NCI-H2227 (cell line): ENCODE data around the gene UBAC1.
"Not testable (repeated sequence)": the region's sequence is repeated elsewhere in the genome, so short reads cannot be mapped to it uniquely, and the experiment has no call there.

Source experiments
- DNase-seq: peaks from one replicate; lab custom pipeline; 2025; ENCODE audit not compliant: unreplicated experiment; lab: John Stamatoyannopoulos, UW

Gene UBAC1

DNA sequence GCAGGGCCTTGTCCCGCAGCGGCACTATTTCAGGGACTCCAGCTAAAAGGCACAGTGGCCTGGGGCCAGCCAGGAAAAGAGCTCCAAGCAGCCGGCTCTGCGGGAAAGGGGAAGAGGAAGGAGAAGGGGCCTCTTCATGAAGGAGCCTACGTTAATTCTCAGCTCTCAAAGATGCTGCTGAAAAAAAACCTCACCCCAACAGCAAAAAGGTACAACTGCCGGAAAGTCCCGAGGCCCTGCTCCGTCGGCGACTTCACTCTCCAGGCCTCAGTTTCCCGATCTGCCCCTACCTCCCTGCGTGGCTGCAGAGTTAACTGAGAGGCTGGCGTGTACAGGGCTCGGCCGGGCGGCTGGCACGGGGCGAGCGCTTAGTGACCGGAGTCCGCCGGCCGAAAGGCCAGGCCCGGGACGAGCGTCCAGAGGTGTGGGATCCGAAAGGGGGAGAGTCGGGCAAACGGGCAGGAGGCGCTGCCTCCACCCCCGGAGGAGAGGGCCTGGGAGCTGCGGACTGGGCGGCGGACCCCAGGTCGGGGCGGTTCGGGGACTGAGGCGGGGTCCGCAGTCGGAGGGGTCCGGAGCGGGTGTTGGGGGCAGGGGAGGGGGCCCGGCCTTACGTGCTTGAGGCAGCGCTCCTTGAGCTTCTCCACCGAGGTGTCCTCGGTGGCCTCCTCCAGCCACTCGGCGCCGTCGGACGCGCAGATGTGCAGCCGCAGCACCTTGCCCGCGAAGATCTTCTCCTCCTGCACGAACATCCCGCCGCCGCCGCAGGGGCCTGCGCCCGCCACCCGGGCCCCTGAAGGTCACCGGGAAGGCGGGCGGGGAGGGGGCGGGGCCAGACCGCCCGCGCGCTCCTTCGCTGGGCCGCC, 529 bp downstream of the UBAC1 start:
- peak; percentile 34 for DNase-seq

DNA sequence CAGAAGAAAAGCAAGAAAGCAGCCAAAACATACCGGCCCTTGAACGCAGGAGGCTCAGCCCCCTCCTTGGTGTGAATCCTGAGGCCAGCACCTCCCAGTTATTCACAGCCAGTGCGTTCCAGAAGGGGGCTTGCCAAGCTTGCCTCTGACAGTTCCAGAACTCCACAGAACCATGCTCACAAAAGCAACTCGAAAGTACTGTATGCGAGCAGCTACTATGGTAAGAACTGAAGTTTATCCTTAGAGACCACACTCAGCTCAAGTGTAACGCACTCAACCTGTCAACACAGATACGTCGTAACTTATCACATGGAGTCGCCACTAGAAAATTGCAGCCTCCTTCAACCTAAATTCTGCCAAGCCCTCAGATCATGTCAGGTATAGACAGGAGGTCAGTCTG, 1.4 kb downstream of the UBAC1 start:
- no peak for DNase-seq

DNA sequence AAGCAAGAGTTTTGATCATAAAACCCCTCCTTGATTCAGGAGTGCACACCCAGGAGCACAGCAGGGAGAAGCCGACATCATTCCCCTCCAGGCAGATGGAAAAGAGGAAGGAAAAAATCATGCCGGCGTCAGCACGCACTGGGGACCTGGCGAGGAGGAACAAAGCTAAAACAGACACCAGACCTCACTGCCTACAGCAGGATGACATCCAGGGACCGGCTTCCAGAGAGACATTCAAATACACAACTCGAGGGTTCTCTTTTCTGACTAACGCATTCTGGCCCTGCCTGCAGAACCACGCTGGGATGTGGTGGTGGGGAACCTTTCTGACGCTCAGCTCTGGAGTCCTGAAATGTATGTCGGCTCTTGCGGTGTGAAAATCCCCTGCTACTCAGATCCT, 2.7 kb downstream of the UBAC1 start:
- DNase-seq: no peak

DNA sequence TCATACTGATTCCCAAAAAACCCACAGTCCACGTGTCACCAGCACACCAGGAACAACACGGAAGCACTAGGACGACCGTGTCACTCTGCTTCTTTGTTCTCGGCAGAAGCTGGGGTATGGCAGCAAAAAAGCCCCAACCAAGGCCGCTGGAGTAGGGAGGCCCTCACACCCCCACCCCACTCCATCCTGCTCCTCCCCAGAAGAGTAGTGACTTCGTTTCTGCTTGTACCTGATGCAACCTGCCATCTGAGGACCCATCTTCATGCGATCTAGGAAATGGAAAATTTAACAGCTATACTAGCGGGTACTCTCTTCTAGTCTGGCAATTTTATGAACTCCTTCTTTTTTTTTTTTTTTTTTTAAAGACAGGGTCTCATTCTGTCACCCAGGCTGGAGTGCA, 3.7 kb downstream of the UBAC1 start:
- DNase-seq: no peak

DNA sequence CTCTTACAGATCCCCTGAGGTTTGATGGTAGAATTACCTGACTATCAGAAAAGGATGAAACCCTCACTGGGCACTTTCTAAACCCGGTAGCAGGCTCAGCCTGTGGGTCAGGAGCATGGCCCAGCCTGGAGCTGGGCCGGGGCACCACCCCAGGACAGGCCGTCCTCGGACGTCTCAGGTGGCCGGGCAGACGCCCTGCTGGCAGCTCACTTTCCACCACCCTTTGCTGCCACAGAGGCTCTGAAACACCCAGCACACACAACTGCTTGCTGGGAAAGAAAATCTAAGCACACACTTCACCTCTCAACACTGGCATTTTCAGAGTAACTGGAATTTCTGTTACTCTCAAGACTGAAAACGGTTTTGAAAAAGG, 4.4 kb downstream of the UBAC1 start:
- no peak for DNase-seq

DNA sequence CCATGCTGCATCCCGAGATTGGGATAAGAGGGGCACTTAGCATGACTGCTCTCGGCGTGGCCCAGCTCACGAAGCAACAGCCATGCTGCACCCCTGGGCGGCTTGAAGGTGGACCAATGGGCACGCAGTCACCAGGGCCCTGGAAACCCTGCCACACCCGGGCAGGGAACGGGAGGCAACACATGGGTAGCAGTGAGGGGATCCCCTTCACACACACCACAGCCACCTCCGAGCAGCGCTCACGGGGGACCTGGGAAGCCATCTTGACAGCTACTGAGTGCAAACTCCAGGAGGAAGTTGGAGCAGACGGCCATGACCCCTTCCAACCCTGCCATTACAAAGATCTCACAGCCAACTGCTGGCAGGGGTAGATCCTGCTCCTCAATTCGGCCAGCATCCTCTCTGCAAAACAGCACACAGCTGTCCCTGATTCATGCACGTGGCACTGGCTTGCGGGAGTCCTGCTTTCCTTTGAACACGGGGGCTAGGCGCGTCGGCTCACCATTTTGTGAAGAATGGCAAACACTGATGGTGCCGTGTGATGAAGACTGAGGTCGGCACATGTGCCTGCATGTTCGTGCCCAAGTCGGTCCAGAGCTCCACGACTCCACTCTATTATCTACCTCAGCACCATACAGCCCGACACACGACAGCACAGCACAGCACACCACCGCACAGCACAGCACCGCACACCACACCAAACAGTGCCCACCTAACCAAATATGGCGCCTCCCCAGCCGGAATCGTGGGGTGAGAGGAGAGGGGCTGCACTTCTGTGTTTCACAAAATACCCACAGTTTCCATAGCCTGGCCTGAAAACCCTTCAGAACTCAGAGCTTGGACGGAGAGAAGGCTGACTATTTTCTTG, 5.0 kb downstream of the UBAC1 start:
- no peak for DNase-seq

DNA sequence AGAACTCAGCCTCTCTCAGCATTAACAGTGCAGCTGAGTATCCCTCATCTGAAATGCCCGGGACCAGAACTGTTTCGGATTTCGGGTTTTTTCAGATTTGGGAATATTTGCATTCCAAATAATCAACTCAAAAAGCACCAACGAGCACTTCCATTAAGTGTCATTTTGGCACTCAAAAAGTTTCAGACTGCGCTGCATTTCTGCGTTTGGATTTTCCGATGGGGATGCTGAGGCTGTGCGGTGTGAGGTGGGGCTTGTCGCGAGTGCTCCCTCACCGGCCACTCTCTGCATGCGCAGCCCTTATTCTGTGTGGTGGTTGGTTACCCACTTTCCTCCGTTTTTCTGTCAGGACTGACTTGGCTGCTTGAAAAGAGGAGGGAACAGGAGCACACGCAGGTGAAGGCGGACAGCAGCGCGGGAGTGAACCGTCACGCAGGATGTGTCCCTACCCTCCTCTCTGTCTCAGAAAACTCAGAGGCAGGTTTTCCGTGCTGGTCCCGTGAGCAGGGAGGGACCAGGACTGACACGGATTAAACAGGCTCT, 8.4 kb downstream of the UBAC1 start:
- DNase-seq: no peak

DNA sequence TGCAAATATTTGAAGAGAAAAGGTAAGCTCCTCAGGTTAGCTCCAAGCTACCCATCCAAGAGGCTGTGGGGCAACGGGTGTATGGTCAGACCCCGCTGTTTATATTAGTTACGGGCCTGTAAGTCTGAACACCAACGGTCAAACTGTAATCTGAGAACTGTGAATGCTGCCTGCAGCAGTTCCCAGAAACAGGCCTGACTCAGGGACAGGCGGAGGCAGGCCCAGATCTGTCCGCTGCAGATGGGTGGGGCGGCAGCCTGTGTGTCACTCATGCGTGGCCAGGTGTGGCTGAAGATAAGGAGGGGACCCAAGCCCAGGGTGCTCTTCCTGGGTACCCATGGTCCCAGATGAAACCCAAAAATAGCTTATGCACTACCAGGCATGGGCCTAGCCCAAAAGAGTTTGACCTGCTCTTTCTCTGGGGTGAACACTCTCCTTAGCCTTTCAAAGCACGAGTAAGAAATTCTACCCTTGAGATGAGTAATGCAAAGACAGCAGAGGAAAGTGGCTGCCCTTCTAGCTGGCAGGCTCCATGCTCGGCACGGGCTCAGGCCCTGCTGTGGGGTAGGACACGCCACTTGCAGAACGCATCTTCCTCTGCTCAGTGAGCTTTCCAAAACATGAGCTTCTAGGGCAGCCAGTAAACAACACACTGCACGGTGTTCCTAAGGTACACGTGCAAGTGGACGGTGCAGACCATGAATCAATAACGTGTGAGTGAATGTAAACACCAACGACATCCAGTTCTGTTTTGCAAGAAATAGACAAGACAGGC, 9.1 kb downstream of the UBAC1 start:
- DNase-seq: no peak

DNA sequence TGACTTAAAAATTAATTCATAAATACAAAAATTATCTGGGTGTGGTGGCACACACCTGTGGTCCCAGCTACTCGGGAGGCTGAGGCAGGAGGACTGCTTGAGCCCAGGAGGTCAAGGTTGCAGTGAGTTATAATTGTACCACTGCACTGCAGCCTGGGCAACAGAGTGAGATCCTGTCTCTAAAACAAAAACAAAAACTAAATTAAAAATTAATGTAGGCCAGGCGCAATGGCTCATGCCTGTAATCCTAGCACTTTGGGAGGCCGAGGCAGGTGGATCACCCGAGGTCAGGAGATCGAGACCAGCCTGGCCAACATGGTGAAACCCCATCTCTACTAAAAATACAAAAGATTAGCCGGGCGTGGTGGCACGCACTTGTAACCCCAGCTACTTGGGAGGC, 9.9 kb downstream of the UBAC1 start:
- not testable (repeated sequence) for DNase-seq

DNA sequence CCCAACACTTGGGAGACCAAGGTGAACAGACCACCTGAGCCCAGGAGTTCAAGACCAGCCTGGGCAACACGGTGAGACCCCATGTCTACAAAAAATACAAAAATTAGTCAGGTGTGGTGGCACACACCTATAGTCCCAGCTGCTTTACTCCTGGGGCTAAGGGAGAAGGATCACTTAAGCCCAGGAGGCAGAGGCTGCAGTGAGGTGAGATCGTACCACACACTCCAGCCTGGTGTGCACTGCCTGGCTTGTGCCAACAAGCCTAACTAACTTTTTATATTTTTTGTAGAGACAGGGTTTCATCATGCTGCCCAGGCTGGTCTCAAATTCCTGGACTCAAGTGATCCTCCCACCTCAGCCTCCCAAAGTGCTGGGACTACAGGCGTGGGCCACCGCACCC, 10.3 kb downstream of the UBAC1 start:
- not testable (repeated sequence) for DNase-seq

DNA sequence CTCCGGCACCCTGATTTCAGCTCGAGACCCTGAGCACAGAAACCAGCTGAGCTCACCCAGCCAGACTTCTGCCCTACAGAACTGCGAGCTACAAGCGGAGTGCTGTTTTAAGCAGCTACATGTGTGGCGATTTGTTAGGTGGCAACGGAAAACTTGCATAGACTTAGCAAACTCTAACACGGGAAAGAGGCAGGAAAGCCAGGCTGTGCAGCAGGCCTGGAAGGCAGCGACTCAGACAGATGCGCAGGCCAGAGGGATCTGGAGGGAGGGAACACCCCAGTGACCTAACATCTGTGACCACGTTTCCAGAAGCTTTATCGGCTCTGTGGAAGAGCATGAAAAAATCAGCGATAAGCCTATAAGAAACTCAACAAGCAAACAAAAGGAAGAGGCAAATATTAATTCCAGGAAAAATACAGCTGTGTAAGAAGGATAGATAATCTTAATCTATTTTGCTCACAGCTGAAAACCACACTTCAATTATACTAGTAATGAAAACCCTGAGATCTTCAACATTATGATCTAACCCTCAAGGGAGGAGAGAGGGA, 11.0 kb downstream of the UBAC1 start:
- DNase-seq: no peak

DNA sequence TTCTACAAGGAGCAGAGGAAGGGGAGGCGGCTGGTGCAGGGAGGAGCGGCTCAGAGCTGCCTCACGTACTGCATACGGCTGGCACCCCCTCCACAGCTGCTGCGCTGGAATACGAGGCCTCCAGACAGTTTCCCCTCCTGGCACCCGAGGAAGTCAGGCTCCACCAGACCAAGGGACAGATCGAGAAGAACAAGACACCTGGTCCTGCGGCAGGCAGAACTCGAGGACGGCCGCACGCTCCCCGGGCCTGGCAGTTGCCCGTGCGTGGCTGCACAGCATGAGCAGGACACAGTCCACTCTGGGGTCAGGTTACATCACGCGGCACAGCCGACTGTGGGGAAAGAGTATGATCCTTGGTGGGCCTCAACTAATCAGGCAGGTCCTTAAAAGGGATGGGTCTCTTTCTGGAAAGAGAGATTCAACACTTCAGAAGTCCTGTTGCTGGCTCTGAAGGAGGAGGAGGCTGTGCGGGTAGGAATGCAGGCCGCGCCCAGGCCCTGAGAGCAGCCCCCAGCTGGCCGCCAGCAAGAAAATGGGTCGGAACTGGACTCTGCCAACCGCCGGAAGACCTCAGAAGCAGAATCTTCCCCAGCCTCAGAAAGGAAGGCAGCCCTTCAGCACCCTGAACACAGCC, 11.6 kb downstream of the UBAC1 start:
- no peak for DNase-seq

DNA sequence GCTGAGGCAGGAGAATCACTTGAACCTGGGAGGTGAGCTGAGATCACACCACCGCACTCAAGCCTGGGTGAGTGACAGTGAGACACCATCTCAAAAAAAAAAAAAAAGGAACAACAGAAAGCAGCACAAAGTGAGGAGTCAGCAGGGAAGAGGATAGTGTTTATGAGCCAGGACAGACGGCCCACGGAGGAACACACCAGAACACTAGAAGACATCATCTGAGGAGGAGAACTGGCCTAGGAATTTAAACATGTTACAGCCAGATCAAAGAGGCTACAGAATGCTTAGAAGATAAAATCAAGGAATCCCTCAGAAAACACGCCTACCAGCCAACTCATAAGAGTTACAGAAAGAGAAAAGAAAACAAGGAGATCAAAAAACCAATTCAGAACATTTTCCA, 12.2 kb downstream of the UBAC1 start:
- DNase-seq: no peak

DNA sequence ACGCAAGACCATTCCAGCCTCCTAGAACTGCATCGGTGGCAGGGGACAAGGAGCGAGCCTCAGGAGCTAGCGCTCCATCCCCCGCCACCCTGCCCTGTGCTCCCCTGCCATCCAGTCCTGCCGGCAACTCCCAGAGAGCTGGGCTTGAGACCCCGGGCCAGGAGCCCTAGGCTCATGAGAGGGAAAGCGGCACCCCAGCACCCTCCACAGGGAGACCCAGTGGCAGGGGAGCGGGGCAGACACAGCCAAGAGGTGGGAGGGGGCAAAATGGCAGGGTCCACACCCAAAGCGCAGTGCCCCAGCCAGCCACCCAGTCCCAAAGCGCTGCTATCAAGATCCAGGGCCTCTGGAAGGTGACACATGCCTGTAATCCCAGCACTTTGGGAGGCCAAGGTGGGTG, 12.7 kb downstream of the UBAC1 start:
- no peak for DNase-seq

DNA sequence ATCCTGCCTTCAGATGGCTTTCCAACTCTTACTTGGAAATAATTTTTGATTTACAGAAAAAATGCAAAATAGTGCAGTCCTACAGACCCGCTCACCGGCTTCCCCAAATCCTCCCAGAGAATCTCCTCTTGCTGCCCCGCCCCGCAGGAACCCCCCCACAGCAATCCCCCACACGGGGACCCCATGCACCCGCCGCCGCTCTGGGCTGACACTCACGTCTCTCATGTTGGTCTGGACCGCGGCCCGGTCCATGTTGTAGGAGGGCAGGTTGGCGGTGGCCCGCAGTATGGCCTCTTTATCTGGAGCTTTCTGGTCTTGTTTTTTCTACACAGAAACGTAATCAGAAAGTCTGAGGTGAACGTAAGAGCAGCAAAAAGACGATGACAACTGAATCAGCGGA, 13.6 kb downstream of the UBAC1 start:
- DNase-seq: no peak

DNA sequence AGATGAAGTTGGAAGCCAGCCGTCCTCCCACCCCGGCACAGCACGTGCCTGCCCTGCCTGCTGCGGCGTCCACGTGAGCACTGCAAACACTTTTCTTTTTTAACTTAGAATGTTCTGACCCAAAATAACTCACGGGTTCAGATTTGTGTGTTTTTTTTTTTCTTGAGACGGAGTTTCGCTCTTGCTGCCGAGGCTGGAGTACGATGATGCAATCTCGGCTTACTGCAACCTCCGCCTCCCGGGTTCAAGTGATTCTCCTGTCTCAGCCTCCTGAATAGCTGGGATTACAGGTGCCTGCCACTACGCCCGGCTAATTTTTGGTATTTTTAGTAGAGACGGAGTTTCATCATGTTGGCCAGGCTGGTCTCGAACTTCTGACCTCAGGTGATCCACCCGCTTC, 14.1 kb downstream of the UBAC1 start:
- DNase-seq: not testable (repeated sequence)

DNA sequence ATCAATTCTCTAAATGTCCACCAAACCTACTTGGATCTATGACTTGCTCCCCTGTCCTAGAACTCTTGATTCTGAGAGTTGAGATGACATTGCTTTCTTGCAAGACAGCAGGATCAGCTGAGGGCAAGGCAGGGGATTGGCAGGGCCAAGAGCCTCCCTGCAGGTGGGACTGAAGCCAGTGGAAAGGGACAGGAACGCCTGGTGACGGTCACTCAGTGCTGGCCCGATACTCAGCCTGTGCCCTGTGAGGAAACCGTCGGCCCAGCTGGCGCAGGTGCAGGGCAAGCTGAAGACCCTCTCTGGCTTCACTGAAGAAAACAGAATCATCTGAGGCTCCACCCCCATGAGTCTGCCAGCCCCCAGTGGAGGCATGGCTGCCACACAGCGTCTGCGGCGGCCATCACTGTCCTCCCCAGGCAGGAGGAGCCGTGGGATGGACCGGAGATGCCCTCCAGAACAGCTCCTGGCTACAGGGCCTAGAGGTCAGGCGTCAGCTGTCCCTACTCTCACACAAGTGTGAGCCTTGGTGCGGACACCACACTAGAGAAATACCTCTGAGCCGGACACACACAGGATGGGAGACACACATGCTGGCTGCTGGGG, 14.7 kb downstream of the UBAC1 start:
- DNase-seq: no peak

DNA sequence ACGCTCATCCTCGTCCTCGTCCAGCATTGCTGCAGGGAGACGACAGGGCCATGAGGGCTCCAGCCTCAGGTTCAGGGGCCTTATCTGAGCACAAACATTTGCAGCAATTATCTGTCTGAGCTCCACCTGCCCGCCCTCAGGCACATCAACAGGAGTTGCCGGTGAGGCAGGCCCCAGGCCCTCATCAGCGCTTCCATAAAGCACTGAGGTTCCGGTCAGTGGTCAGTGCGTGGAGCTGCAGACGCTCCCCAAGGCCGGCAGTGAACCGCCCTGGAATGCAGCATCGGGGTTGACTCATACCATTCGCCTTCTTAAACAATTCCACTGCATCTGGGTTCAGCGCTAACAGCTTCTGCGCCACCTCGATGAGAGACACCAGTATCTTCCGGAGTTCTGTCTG, 15.2 kb downstream of the UBAC1 start:
- no peak for DNase-seq

DNA sequence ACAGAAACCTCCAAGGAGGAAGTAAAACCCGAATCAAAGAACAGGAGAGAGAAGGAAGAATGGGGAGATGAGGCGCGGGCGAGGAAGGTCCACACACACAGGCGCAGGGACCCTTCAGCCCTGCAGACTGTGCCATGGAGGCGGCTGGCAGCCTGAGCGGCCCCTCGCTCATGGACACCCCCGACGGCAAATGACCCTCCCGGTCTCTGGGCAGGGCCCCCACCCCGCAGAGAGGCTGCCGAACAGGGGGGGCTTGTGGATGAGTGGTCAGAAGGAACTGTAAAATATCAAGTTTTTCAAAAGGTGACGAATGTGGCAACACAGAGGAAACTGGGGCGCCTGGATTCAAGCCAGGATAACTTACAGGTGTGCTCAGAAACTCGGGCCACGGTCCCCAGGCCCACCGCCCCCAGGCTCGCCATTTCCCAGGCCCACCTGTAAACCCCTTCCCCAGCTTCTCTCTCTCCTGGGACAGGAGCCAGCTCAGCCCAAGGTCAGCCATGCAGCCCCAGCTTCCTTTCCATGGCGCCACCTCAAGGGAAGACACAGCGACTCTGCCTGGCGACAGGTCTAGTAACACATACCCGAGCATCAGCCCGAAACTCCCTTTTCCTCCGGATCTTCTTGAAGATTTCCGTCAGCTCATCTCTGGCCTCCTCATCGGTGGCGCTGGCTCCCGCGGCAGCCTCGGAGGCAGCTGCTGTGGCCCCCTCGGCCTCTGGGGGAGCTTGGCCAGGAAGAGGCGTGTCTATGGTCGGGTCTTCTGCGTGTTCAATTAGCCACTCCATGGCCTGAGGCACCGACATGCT, 16.5 kb downstream of the UBAC1 start:
- DNase-seq: no peak
